GM19239 (cell line): Measurements from ENCODE around the gene TBC1D2B.
"Not testable (repeated sequence)": the region's sequence is repeated elsewhere in the genome, so short reads cannot be mapped to it uniquely, and the experiment has no call there.

Experiments used
- DNase-seq: peaks from one replicate; pipeline ENCODE4 v3.0.0; 2011; ENCODE audit warnings: low spot score; ENCODE audit not compliant: insufficient read length
- FAIRE-seq: peaks from 2 replicates; lab custom pipeline; 2011; peaks lifted over from hg19 to GRCh38; lab: Jason Lieb, UNC

Gene TBC1D2B

DNA sequence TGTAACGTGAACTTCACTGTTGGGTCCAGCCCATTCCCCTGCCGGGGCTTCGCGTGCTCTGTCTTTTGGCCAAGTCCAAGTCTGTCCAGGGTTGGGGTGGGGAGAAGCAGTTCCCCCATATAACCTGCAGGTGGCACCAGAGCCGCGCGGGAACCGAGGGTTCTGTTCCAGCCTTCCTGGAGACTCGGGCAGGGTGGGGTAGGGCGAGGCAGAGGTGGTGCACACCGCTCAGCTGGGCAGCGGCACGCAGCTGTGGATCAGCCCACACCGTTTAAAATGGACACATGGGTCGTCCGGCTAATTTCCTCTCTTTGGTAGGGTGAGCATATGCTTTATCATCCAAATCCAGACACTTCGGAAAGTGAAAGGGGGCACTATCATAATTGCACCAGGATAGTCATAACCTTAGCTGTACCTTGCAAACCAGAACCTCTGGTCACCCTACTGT, 118.1 kb downstream of the TBC1D2B start:
- peak; percentile 57 for FAIRE-seq
- DNase-seq: peak; percentile 70

DNA sequence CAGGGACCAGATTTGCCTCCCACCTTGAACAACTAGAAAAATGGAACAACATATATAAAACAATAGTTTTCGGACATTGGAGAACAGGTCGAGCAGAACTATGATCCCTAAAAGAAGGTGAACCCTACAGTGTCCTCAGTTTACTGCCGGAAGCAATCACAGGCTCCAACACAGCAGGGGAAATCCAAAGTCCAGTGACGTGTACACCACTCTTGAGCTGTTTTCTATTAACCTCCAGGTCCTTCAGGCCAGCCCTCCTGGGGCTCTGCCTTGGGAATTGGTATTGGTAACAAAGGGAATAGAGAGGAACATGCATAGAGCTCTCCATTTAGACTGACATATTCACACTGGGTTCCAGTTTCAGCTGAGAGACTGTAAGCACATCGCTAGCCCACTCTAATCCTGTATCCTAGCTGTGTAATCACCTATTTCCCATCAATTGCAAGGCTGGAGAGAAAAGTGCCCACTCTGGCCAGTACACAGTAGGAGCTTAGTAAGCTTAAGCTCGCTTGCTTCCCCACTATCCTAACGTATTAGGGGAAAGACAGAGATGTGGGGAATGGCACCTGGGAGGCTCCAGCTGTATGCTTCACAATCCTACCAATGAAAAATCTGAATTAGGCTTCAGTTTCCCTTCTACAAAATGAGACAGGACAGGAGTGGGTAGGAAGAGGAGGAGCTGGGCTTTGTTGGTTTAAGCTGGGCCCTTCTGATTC, 118.6 kb downstream of the TBC1D2B start:
- DNase-seq, FAIRE-seq: not testable (repeated sequence)

DNA sequence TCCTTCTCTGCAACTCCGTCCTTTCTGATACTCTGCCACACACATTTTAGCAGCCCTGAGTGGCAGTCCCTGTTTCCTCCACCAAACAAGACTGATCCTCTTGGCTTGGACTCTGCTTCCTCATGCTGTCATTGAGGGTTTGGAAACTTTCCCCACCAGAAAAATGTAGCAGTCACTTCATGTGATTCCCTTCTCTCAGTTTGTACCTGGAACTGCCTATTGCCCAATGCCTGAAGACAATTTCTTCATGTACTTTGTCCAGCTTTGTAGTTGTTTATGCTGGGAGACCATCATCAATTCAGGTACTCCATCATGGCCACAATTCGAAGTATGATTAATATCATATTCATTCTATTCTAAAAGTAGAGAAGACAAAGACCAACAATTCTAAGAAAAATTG, 119.5 kb downstream of the TBC1D2B start:
- FAIRE-seq, DNase-seq: not testable (repeated sequence)

DNA sequence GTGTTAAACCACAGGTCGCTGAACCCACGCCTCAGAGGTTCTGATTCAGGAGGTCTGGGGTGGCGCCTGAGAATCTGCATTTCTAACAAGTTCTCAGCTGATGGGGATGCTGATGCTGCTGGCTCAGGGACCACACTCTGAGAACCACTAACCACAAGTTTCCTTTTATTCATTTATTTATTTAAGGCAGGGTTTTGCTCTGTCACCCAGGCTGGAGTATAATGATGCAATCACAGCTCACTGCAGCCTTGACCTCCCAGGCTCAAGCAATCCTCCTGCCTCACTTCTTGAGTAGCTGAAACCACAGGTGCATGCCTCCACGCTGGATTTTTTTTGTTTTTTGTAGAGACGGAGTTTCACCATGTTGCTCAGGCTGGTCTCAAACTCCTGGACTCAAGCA, 123.6 kb downstream of the TBC1D2B start:
- peak; percentile 42 for FAIRE-seq
- DNase-seq: not testable (repeated sequence)

DNA sequence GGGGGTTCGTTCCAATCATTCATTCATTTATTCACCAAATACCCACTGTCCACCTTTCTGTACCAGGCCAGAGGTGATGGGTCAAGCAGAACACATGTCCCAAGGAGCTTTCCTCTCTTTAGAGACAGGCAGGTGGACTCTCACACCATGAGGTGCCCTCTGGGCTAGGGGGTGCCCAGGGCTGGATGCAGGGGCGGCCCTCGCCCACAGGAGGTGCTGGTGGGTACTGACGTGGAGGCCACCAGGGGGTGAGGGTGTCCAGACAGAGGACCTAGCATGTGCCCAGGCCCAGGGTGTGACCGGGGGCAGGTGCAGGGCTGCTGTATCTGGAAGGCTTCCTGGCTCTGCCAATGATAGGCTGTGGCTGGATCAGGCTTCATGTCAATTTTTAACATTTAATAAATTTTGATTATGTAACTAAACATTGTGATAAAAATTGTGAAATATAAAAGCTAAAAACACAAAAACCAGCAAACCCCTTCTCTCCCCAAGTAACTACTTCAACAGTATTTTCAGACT, 124.5 kb downstream of the TBC1D2B start:
- not testable (repeated sequence) for DNase-seq, FAIRE-seq

DNA sequence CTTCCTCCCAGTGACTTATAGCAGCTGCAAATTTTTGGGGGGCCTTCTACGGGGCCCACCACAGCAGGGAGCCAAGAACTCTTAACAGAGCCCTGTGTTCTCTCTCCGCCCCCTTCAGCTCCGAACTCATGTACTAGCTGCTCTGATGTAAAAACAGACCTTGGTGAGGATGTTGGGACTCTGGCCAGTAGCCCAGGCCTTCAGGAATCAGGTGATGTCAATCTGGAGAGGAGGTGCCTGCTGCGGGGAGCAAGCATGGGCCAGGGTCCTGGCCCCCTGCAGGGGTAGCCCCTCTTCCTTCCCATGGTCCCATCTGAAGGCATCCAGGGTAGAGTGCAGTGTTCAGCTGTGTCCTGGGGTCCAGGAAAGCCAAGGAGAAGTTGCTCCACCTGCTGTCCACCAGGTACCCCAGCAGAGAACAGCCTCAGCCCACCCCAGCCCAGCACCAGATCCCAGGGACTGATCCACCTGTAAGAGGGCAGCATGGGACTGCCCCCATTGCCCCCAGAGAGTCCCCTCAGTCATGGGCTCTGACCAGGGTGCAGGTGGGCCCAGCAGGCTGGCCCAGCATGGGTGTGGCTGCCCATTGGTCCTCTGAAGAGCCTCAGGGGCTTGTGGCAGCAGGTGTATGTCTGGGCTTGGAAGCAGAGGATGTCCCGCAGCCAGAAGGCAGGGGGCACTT, 126.3 kb downstream of the TBC1D2B start:
- not testable (repeated sequence) for DNase-seq, FAIRE-seq

DNA sequence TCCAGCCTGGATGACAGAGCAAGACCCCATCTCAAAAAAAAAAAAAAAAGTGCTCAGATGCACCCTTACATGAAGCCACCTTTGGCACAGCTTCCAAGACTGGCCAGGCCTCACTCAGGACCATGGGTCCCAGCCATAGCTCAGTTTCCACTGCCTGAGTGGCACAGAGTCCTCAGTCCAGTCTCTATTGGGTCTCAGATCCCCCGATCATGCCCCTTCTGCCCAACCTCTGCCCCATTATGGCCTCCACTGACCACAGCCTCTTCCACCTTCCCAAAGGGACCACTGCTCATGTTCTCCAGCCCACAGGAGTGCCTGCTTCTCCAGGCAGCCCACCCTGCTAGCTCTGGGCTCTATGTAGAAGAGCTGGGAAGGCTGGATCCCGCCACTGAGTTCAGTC, 127.0 kb downstream of the TBC1D2B start:
- FAIRE-seq, DNase-seq: not testable (repeated sequence)

DNA sequence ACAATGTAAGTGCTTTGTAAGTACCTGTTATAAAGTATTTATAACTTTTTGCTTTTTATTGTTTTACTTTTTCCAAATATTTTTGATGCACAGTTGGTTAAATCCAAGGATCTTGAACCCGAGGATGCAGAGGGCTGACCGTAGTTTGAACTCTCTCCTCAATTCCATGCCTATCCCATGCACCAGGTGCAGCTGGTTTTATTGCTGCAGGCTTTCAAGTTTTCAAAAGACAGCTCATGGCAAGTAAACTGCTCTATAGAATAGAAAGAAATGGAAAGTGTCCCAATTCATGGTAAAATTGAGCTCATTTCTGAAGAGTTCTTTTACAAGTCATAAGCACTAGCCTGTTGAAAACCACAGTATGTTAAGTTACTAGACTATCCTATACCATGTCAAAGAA, 131.9 kb downstream of the TBC1D2B start:
- FAIRE-seq (no peak), DNase-seq (no peak)
